NCI-H1092 (cell line): ENCODE measurements around the gene ARHGAP42.

Experiments used
- DNase-seq: peaks from one replicate; lab custom pipeline; 2025; lab: John Stamatoyannopoulos, UW

The ARHGAP42 gene

GRCh38 chr11:100799445-100799844 is 112.4 kb downstream of the ARHGAP42 start:
- no peak for DNase-seq

GRCh38 chr11:100800202-100800601 is 113.1 kb downstream of the ARHGAP42 start:
- no peak for DNase-seq

GRCh38 chr11:100801225-100801999 is 114.3 kb downstream of the ARHGAP42 start:
- no peak for DNase-seq

- no peak for DNase-seq
Measured at GRCh38 chr11:100805506-100806199, 118.6 kb downstream of the ARHGAP42 start.

- DNase-seq: no peak
Measured at GRCh38 chr11:100806296-100806695, 119.2 kb downstream of the ARHGAP42 start.

GRCh38 chr11:100808904-100809491 is 121.9 kb downstream of the ARHGAP42 start:
- no peak for DNase-seq

GRCh38 chr11:100810146-100810545 is 123.1 kb downstream of the ARHGAP42 start:
- DNase-seq: no peak

- DNase-seq: no peak
Measured at GRCh38 chr11:100810666-100811065, 123.6 kb downstream of the ARHGAP42 start.

- no peak for DNase-seq
Measured at GRCh38 chr11:100812517-100812916, 125.4 kb downstream of the ARHGAP42 start.

GRCh38 chr11:100815787-100816330 is 128.8 kb downstream of the ARHGAP42 start:
- no peak for DNase-seq

- no peak for DNase-seq
Measured at GRCh38 chr11:100816823-100817222, 129.7 kb downstream of the ARHGAP42 start.

GRCh38 chr11:100817620-100818019 is 130.5 kb downstream of the ARHGAP42 start:
- DNase-seq: no peak

- DNase-seq: no peak
Measured at GRCh38 chr11:100820621-100821020, 133.5 kb downstream of the ARHGAP42 start.

GRCh38 chr11:100821198-100821597 is 134.1 kb downstream of the ARHGAP42 start:
- DNase-seq: no peak

- no peak for DNase-seq
Measured at GRCh38 chr11:100823360-100823759, 136.3 kb downstream of the ARHGAP42 start.

- DNase-seq: no peak
Measured at GRCh38 chr11:100824041-100824809, 137.1 kb downstream of the ARHGAP42 start.

GRCh38 chr11:100825626-100826025 is 138.5 kb downstream of the ARHGAP42 start:
- DNase-seq: no peak

- DNase-seq: no peak
Measured at GRCh38 chr11:100827934-100828661, 141.0 kb downstream of the ARHGAP42 start.

GRCh38 chr11:100830274-100830673 is 143.2 kb downstream of the ARHGAP42 start:
- DNase-seq: peak; percentile 10

GRCh38 chr11:100830978-100831732 is 144.1 kb downstream of the ARHGAP42 start:
- no peak for DNase-seq
